HEK293 (cell line): ENCODE data around the gene TOMT.

Experiments used
- CTCF ChIA-PET: fragments of 350-600 bp; formaldehyde crosslinking; extraction: SDS; loops from one replicate; lab custom pipeline; 2021; ENCODE audit warnings: antibody characterized with exemption; lab: Yijun Ruan, JAX
- POLR2A ChIA-PET: fragments of 300-600 bp; formaldehyde crosslinking; extraction: SDS; loops from one replicate; lab custom pipeline; 2020; ENCODE audit warnings: antibody characterized with exemption, inconsistent platforms; lab: Yijun Ruan, JAX
- H3K27ac ChIP-seq: fragments of 200-500 bp; sonication (Bioruptor generic); 2 replicates; pipeline ENCODE4 v1.5.1; 2014; ENCODE audit warnings: low read depth, low read length, control low read depth, inconsistent platforms; ENCODE audit errors: extremely low read depth
- H3K36me3 ChIP-seq, 2 experiments: fragments of 200-500 bp in 1 of 2; sonication (Bioruptor generic) in 1 of 2; 1 replicate in 1 of 2; 2 replicates in 1 of 2; pipeline ENCODE4 v1.5.1; 2014 to 2017; ENCODE audit warnings: inconsistent platforms in 2 of 2, low read length in 2 of 2; ENCODE audit not compliant: control insufficient read depth in 2 of 2, insufficient read depth in 1 of 2
- H3K4me1 ChIP-seq: fragments of 200-500 bp; sonication (Bioruptor generic); 2 replicates; pipeline ENCODE4 v1.5.1; 2014; ENCODE audit warnings: mild to moderate bottlenecking, low read length, inconsistent platforms; ENCODE audit not compliant: control insufficient read depth, insufficient read depth
- H3K4me3 ChIP-seq: 2 replicates; pipeline ENCODE4 v1.5.1; 2011; ENCODE audit warnings: low read depth, mild to moderate bottlenecking, control low read depth, low read length, moderate library complexity
- H3K9me3 ChIP-seq: fragments of 200-500 bp; sonication (Bioruptor generic); 2 replicates; pipeline ENCODE4 v1.5.1; 2014; ENCODE audit warnings: low read depth, low read length, inconsistent platforms; ENCODE audit not compliant: control insufficient read depth, insufficient read depth
- BCL11A ChIP-seq: fragments of 450-650 bp; formaldehyde crosslinking; IDR thresholded peaks from 2 replicates; pipeline ENCODE4 v1.5.1; 2016; ENCODE audit warnings: low read depth, missing biosample characterization, missing genetic modification characterization
- FEZF1 ChIP-seq: fragments of 450-650 bp; formaldehyde crosslinking; IDR thresholded peaks from 2 replicates; pipeline ENCODE4 v1.5.1; 2016; ENCODE audit warnings: missing biosample characterization, missing genetic modification characterization
- ZBTB1 ChIP-seq: fragments of 450-650 bp; formaldehyde crosslinking; IDR thresholded peaks from 2 replicates; pipeline ENCODE4 v1.5.1; 2016; ENCODE audit warnings: missing biosample characterization, missing genetic modification characterization
- ZNF157 ChIP-seq: fragments of 450-650 bp; formaldehyde crosslinking; IDR thresholded peaks from 2 replicates; pipeline ENCODE4 v1.5.1; 2016; ENCODE audit warnings: missing biosample characterization, missing genetic modification characterization
- ZNF214 ChIP-seq: fragments of 450-650 bp; formaldehyde crosslinking; IDR thresholded peaks from 2 replicates; pipeline ENCODE4 v1.5.1; 2017; ENCODE audit warnings: missing biosample characterization, mild to moderate bottlenecking, missing genetic modification characterization, borderline replicate concordance
- ZNF23 ChIP-seq: fragments of 450-650 bp; formaldehyde crosslinking; IDR thresholded peaks from 2 replicates; pipeline ENCODE4 v1.5.1; 2016; ENCODE audit warnings: missing biosample characterization, missing genetic modification characterization, borderline replicate concordance
- ZNF311 ChIP-seq: fragments of 450-650 bp; formaldehyde crosslinking; IDR thresholded peaks from 2 replicates; pipeline ENCODE4 v1.5.1; 2017; ENCODE audit warnings: missing biosample characterization, missing genetic modification characterization, borderline replicate concordance
- ZNF544 ChIP-seq: fragments of 450-650 bp; formaldehyde crosslinking; IDR thresholded peaks from 2 replicates; pipeline ENCODE4 v1.5.0; 2017; ENCODE audit warnings: missing biosample characterization, missing genetic modification characterization
- ZNF621 ChIP-seq: fragments of 450-650 bp; formaldehyde crosslinking; IDR thresholded peaks from 2 replicates; pipeline ENCODE4 v1.5.1; 2017; ENCODE audit warnings: missing biosample characterization, missing genetic modification characterization
- ZNF623 ChIP-seq: fragments of 450-650 bp; formaldehyde crosslinking; IDR thresholded peaks from 2 replicates; pipeline ENCODE4 v1.5.1; 2016; ENCODE audit warnings: missing biosample characterization, missing genetic modification characterization
- TF ChIP-seq, protein P1 (sequence below): fragments of 450-650 bp; formaldehyde crosslinking; IDR thresholded peaks from 2 replicates; pipeline ENCODE4 v1.5.1; 2016; ENCODE audit warnings: missing biosample characterization, missing genetic modification characterization
- TF ChIP-seq, protein P2 (sequence below): fragments of 450-650 bp; formaldehyde crosslinking; IDR thresholded peaks from 2 replicates; pipeline ENCODE4 v1.5.1; 2017; ENCODE audit warnings: missing biosample characterization, missing genetic modification characterization
- TF ChIP-seq, protein P3 (sequence below): fragments of 450-650 bp; formaldehyde crosslinking; IDR thresholded peaks from 2 replicates; pipeline ENCODE4 v1.5.1; 2016; ENCODE audit warnings: missing biosample characterization, missing genetic modification characterization
- TF ChIP-seq, protein P4 (sequence below): fragments of 450-650 bp; formaldehyde crosslinking; IDR thresholded peaks from 2 replicates; pipeline ENCODE4 v1.5.1; 2016; ENCODE audit warnings: missing biosample characterization, missing genetic modification characterization
- TF ChIP-seq, protein P5 (sequence below): fragments of 450-650 bp; formaldehyde crosslinking; IDR thresholded peaks from 2 replicates; pipeline ENCODE4 v1.5.1; 2016; ENCODE audit warnings: missing biosample characterization, missing genetic modification characterization
- TF ChIP-seq, protein P6 (sequence below): fragments of 450-650 bp; formaldehyde crosslinking; IDR thresholded peaks from 2 replicates; pipeline ENCODE4 v1.5.1; 2016; ENCODE audit warnings: missing biosample characterization, missing genetic modification characterization

Gene TOMT

DNA sequence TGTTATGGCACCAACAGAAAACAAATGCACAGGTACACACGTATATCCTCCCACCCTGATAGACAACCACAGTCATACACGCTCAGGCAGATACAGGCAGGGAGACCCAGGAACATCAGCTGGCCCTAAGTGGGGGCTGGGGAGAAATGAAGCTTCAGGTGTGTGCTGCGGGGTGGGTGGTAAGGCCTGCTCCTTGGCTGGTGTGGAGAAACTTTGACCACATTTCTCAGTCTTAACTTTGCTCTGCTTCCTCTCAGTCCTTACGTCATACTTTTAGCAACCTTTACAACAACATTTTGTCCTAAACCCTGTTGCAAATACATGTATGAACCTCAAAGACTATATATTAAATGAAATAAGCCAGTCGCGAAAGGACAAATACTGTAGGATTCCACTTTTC lies 13.5 kb downstream of the TOMT start (continued):
- TF ChIP-seq ZNF214: no peak
- no peak for TF ChIP-seq BCL11A (tag by site-specific recombination)
- TF ChIP-seq ZNF544: no peak
- TF ChIP-seq ZNF23 (tag by site-specific recombination): no peak
- TF ChIP-seq, protein P1, sequence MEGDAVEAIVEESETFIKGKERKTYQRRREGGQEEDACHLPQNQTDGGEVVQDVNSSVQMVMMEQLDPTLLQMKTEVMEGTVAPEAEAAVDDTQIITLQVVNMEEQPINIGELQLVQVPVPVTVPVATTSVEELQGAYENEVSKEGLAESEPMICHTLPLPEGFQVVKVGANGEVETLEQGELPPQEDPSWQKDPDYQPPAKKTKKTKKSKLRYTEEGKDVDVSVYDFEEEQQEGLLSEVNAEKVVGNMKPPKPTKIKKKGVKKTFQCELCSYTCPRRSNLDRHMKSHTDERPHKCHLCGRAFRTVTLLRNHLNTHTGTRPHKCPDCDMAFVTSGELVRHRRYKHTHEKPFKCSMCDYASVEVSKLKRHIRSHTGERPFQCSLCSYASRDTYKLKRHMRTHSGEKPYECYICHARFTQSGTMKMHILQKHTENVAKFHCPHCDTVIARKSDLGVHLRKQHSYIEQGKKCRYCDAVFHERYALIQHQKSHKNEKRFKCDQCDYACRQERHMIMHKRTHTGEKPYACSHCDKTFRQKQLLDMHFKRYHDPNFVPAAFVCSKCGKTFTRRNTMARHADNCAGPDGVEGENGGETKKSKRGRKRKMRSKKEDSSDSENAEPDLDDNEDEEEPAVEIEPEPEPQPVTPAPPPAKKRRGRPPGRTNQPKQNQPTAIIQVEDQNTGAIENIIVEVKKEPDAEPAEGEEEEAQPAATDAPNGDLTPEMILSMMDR: no peak

DNA sequence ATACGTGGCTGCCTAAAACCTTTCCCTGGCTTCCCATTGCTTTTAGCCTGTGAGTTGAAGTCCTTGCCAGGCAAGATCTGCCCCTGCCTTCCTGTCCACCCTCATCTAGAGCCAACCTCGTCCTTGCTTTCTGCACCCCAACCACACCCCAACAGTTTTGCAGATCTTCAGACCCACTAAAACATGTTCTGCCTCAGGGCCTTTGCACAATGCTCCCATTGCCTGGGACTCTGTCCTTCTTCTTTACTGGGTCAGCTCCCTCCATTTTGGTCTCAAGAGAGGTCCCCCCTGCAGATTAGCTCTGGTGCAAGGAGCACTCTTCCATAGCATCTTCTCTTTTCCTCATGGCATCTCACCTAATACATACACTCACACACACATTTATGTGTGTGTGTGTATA lies 15.2 kb downstream of the TOMT start:
- Histone ChIP-seq H3K9me3 (no peaks in the 10 kb centered on the region), H3K27ac (no peak overlapping the region), H3K4me1 (no peaks in the 10 kb centered on the region), H3K36me3 (no peaks in the 10 kb centered on the region), H3K4me3 (no peak overlapping the region)
- ChIA-PET CTCF (no interaction called here), POLR2A (no interaction called here)
- peak; percentile 64 for TF ChIP-seq ZNF623 (tag by site-specific recombination)
- TF ChIP-seq, protein P2, sequence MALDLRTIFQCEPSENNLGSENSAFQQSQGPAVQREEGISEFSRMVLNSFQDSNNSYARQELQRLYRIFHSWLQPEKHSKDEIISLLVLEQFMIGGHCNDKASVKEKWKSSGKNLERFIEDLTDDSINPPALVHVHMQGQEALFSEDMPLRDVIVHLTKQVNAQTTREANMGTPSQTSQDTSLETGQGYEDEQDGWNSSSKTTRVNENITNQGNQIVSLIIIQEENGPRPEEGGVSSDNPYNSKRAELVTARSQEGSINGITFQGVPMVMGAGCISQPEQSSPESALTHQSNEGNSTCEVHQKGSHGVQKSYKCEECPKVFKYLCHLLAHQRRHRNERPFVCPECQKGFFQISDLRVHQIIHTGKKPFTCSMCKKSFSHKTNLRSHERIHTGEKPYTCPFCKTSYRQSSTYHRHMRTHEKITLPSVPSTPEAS: no peak

DNA sequence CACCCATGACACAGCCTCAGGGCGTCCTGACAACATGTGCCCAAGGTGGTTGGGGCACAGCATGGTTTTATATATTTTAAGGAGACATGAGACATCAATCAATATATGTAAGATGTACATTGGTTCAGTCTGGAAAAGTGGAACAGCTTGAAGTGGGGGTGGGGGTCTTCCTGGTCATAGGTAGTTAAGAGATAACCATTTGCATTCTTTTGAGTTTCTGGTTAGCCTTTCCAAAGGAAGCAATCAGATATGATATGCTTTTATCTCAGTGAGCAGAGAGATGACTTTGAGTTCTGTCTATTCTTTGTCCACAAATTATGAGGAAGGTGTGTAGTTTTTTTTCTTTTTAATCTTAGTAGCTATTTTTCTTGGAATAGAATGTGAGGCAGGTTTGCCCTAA lies 16.9 kb downstream of the TOMT start:
- no peak overlapping the region for H3K27ac ChIP-seq
- H3K4me3 ChIP-seq: no peak overlapping the region
- no peaks in the 10 kb centered on the region for H3K9me3 ChIP-seq
- CTCF ChIA-PET: no interaction called here
- no peaks in the 10 kb centered on the region for H3K4me1 ChIP-seq
- TF ChIP-seq, protein P3, sequence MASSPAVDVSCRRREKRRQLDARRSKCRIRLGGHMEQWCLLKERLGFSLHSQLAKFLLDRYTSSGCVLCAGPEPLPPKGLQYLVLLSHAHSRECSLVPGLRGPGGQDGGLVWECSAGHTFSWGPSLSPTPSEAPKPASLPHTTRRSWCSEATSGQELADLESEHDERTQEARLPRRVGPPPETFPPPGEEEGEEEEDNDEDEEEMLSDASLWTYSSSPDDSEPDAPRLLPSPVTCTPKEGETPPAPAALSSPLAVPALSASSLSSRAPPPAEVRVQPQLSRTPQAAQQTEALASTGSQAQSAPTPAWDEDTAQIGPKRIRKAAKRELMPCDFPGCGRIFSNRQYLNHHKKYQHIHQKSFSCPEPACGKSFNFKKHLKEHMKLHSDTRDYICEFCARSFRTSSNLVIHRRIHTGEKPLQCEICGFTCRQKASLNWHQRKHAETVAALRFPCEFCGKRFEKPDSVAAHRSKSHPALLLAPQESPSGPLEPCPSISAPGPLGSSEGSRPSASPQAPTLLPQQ: no peak
- TF ChIP-seq ZNF311 (tag by site-specific recombination): no peak
- TF ChIP-seq ZNF621 (tag by site-specific recombination): no peak
- POLR2A ChIA-PET: no interaction called here
- H3K36me3 ChIP-seq: no peaks in the 10 kb centered on the region

DNA sequence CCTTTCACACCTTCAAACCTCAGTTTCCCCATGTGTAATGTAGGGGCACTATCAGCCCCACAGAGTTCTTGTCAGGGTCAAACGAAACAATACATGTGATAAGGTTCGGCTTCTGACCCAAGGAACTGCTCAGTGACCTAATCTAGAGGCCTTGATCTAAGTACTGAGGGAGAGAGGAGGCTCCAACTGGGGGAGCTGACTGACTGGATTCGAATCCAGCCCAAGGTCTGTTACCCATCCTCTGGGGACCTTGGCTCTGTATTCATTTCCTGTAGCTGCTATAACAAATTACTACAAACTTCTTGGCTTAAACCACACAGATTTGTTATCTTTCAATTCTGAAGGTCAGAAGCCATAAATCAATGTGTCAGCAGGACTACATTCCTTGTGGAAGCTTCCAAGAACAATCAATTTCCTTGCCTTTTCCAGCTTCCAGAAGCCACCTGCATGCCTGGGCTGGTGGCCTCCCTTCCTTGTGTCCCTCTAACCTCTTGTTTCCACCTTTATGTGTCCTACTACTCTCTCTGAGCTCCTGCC lies 17.5 kb downstream of the TOMT start:
- H3K9me3 ChIP-seq: no peaks in the 10 kb centered on the region
- no peak overlapping the region for H3K27ac ChIP-seq
- TF ChIP-seq, protein P4, sequence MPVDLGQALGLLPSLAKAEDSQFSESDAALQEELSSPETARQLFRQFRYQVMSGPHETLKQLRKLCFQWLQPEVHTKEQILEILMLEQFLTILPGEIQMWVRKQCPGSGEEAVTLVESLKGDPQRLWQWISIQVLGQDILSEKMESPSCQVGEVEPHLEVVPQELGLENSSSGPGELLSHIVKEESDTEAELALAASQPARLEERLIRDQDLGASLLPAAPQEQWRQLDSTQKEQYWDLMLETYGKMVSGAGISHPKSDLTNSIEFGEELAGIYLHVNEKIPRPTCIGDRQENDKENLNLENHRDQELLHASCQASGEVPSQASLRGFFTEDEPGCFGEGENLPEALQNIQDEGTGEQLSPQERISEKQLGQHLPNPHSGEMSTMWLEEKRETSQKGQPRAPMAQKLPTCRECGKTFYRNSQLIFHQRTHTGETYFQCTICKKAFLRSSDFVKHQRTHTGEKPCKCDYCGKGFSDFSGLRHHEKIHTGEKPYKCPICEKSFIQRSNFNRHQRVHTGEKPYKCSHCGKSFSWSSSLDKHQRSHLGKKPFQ: no peak
- TF ChIP-seq, protein P5, sequence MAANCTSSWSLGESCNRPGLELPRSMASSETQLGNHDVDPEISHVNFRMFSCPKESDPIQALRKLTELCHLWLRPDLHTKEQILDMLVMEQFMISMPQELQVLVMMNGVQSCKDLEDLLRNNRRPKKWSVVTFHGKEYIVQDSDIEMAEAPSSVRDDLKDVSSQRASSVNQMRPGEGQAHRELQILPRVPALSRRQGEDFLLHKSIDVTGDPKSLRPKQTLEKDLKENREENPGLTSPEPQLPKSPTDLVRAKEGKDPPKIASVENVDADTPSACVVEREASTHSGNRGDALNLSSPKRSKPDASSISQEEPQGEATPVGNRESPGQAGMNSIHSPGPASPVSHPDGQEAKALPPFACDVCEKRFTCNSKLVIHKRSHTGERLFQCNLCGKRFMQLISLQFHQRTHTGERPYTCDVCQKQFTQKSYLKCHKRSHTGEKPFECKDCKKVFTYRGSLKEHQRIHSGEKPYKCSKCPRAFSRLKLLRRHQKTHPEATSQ (tag by site-specific recombination): no peak
- TF ChIP-seq FEZF1 (tag by site-specific recombination): no peak
- TF ChIP-seq ZNF157 (tag by site-specific recombination): no peak
- TF ChIP-seq ZBTB1 (tag by site-specific recombination): no peak
- TF ChIP-seq, protein P6, sequence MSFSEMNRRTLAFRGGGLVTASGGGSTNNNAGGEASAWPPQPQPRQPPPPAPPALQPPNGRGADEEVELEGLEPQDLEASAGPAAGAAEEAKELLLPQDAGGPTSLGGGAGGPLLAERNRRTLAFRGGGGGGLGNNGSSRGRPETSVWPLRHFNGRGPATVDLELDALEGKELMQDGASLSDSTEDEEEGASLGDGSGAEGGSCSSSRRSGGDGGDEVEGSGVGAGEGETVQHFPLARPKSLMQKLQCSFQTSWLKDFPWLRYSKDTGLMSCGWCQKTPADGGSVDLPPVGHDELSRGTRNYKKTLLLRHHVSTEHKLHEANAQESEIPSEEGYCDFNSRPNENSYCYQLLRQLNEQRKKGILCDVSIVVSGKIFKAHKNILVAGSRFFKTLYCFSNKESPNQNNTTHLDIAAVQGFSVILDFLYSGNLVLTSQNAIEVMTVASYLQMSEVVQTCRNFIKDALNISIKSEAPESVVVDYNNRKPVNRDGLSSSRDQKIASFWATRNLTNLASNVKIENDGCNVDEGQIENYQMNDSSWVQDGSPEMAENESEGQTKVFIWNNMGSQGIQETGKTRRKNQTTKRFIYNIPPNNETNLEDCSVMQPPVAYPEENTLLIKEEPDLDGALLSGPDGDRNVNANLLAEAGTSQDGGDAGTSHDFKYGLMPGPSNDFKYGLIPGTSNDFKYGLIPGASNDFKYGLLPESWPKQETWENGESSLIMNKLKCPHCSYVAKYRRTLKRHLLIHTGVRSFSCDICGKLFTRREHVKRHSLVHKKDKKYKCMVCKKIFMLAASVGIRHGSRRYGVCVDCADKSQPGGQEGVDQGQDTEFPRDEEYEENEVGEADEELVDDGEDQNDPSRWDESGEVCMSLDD: no peak
- H3K36me3 ChIP-seq: no peaks in the 10 kb centered on the region
- ChIA-PET CTCF (interaction anchor here (3.6 kb wide), 1 partner anchor 21 kb away, joined by 19 read pairs; no protein-coding TSS in a partner anchor), POLR2A (interaction anchor here (0.9 kb wide), 1 partner anchor 11 kb away, joined by 3 read pairs; the partner anchor contains the start of gene ANAPC15)
- H3K4me3 ChIP-seq: no peak overlapping the region
- no peaks in the 10 kb centered on the region for H3K4me1 ChIP-seq
